Right renal pelvis (tissue), 4 donors: ENCODE results near the gene RXFP4. TPM values are rescaled to one million over a fixed set of nuclear protein-coding genes. Genes with fewer than 3 reads are reported as not detected.
"Not testable (repeated sequence)": the region's sequence is repeated elsewhere in the genome, so short reads cannot be mapped to it uniquely, and the experiment has no call there.

Experiments
- DNase-seq, 4 donors: peaks; one replicate each; pipeline ENCODE4 v3.0.0-alpha.2; 2013; ENCODE audit warnings: low read depth in 4 of 4, low spot score in 3 of 4, missing footprints in 1 of 4
- polyA plus RNA-seq, 4 donors: library from polyadenylated mRNA; unstranded; fragments of 120-200 nt; gene quantifications; one replicate each; pipeline ENCODE4 v1.2.1, GENCODE V29; 2013; ENCODE audit not compliant: insufficient read length in 4 of 4

The RXFP4 gene
- polyA plus RNA-seq, 4 donors, result 0.21 to 0.32 (median 0.23) TPM

DNA sequence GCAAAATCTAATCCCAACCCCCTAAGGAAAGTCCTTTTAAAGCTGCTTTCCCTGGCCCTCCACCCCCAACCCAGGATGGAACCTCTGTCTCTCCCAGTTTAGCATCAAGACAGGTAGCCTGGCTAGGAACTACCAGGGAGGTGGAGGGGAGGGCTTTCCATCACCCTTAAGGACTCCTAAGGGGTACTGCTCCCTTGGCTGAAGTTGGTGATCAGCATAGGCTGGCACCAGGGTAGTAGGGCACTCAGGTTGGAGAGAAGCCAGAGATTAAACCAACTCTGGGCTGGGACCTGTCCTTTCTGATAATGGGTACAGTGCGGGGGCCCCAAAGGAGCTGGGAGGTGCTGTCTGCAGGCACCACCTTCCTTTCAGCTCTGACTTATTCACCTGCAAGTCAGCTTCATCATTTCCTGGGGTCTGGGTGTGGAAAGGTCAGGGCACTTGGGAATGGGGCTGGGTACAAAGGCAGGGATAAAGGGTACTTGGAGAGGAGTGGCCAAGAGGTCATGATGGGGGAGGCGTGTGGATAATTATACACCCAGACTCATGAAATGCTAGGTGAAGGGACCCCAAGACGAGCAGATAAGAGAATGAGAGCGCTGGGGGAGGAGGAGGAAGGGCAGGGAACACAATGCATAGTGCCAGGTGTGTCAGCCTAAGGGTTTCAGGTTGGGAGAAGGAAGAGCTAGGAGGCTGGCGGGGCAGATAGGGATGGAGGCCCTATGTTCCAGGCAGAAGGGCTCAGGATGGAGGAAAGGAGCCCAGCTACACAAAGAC lies 35.7 kb downstream of the RXFP4 start:
- no peak for DNase-seq

GRCh38 chr1:155977690-155978324 lies 36.4 kb downstream of the RXFP4 start:
- DNase-seq, result no peak

- DNase-seq, result no peak
Observed at GRCh38 chr1:155978325-155978972, 37.0 kb downstream of the RXFP4 start, which contains the start of gene ARHGEF2. Gene ARHGEF2, minus strand, starts transcription at chr1:155978547. Its CDS starts 120 bp downstream, at chr1:155978427.

DNA sequence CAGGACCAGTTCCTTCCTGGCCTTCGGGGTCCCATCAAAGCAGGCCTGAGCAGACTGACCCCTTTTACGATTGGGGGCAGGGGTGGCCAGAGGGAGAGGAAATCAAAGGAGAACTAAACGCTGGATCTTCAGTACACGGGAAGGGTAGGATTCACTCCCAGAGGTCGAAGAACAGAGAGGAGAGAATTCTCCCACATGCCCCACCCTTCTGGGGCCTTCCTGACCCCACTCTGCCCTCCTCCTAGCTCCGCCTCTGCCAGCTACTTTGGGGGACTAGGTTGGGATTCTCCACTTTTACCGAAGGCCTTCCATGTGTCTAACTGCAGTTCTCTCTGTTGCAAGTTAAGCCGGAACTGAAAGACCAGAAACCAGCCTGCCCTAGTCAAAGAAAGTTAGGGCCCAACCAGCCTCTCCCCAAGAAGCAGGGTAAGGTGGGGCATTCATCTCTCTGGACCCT lies 37.6 kb downstream of the RXFP4 start:
- DNase-seq, result no peak

- no peak for DNase-seq
Observed at GRCh38 chr1:155979597-155980343, 38.3 kb downstream of the RXFP4 start.

- DNase-seq, result no peak
Observed at GRCh38 chr1:155981266-155982088, 40.0 kb downstream of the RXFP4 start.

DNA sequence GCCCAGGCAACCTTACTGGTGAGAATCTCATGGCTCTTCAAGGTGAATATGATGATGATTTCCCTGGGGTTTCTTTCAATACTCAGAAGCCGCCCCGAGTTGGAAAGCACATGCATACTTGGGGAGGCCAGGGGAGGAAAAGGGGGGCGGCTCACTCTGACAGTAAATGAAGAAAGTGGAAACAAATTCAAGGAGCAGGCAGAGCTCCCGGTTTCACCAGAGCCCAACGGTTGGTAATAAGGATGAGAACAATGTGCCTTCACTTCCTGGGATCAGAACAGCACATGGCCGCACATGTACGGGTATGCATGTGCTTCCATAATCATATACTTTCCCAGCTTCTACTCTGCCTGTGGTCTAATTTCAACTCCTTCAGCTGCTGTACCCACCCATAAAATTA lies 40.7 kb downstream of the RXFP4 start:
- no peak for DNase-seq

DNA sequence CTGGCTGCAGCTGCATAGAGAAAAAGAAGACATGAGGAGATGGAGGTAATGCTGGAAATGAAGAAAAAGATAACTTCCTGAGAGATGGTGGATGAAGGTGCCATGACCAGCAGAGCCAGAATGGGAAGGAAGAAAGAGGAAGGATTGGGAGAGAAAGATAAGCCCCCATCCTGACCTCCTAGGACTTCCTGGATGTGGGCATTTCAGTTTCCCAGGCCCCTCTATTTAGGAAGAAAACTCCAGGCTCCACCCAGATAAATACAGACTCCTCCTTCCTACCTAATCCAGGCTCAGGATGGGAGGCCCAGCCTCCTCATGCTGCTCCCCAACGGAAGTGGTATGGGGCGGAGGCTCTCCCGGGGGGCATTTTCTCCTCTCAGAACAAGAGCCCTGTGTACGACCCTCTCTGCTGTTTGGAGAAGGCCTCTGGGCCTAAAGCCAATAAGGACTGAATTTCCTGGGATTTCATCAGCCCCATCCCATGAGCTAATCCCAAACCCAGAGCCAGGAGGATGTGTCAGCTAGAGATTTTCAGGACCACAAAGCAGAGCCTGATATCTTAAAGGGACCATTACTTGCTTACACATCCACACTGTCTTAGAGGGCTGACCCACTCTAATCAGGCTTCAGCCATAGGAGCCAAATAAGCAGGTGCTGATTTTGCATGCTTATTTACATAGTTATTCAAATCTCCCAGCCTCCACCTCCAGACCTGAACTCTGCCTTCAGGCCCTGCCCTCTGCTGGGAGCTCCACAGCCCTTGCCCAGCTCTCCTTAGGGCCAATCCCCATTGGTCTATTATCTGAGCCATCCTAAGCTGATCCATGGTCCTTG lies 42.0 kb downstream of the RXFP4 start:
- DNase-seq, result no peak

- no peak for DNase-seq
Observed at GRCh38 chr1:155984341-155984740, 42.9 kb downstream of the RXFP4 start.

GRCh38 chr1:155984903-155985645 lies 43.6 kb downstream of the RXFP4 start:
- DNase-seq, result not testable (repeated sequence)

DNA sequence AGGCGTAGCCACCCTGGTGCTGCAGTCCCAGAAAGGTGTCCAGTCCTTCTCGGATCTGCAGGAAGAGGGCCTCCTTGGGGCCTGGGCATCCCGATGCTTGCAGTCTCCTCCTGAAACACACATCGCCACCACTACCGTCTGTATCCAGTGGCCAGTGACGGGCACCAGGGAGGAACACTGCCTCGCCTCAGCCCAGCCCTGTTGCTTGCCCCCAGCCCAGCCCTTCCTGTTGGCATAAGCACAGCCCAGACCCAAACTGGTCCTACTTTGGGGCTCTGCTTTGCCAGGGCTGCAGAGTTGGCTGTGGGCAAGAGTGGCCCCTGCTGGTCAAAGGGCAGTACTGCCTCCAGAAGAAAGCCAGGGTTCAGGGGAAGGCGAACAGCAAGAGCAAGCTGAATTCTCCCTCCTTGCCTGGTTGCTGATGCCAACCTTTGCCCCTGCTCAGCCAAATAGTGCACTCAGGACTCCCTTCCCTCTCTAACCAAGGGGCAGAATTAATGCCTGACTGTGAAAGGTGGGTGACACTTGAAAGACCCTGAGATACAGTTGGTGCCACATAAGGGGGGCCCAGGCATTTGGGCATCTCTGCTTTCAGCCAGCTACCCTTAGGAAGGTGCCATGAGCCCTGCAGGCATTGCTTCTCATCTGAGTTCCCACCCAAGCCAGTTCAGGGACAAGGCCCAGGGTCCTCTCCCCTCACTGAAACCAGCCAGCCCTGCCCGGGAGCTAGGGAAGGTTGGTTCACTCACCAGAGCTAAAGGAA lies 48.0 kb downstream of the RXFP4 start:
- no peak for DNase-seq

DNA sequence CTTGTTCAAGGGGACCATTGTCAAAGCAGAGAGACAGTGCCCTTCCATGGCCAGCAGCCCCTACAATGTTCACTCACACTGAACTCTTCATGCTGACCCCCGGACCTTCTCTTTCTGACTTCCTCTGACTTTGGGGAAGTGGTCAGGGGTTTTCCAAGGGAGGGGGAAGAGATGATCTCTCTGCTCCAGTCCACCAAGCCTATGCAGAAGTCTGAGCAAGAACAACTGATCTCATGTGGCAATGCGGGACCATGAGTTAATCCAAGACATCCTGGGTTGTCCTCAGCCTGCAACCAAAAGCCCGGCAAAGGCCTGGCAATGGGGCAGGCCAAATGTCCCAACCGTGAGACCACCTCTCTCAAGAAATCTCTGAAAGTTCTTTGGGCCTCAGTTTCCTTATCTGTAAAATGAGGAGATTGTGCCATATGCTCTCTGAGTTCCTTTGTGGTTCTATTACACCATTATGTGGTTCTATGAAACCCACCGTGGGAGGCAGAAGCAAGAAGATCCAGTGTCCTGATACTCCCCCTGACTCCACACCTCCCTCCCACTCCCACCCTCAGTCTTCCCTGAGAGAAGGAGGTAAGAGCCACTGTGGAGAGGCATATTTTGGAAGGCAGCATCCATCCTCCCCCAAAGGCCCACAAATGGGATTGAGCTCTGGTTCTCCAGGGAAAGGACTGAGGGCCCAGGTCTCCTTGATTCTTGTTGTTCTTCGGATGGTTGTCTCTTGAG lies 48.7 kb downstream of the RXFP4 start:
- no peak for DNase-seq

Other genes starting within 250 kb of the RXFP4 start
- gene GON4L, start 84.4 kb upstream of the RXFP4 start, polyA plus RNA-seq, result 10 to 100 TPM; 39.1 to 48.6 (median 44.8) TPM
- 10 to 100 TPM; 20.6 to 24.2 (median 21.9) TPM for gene SYT11, start 82.1 kb upstream of the RXFP4 start, polyA plus RNA-seq
- gene RIT1, start 30.3 kb upstream of the RXFP4 start, polyA plus RNA-seq, result 10 to 100 TPM; 45.4 to 52.7 (median 49.2) TPM
- 10 to 100 TPM; 48.7 to 61.0 (median 50.7) TPM for gene KHDC4, start 7.2 kb upstream of the RXFP4 start, polyA plus RNA-seq
- gene ARHGEF2, start 36.9 kb downstream of the RXFP4 start, polyA plus RNA-seq, result 10 to 100 TPM; 75.9 to 86.8 (median 80.2) TPM
- 100 to 1,000 TPM; 388 to 421 (median 420) TPM for gene SSR2, start 79.3 kb downstream of the RXFP4 start, polyA plus RNA-seq
- 10 to 100 TPM; 48.6 to 56.0 (median 52.2) TPM for gene UBQLN4, start 112.2 kb downstream of the RXFP4 start, polyA plus RNA-seq
- gene LAMTOR2, start 113.1 kb downstream of the RXFP4 start, polyA plus RNA-seq, result 10 to 100 TPM; 50.1 to 69.4 (median 54.7) TPM
- 10 to 100 TPM; 51.6 to 65.8 (median 57.7) TPM for gene RAB25, start 119.5 kb downstream of the RXFP4 start, polyA plus RNA-seq
- 10 to 100 TPM; 42.9 to 50.2 (median 46.4) TPM for gene MEX3A, start 140.8 kb downstream of the RXFP4 start, polyA plus RNA-seq
- 100 to 1,000 TPM in 1 of 4 donors, 10 to 100 TPM in 3; 78.9 to 123 (median 90.4) TPM for gene LMNA, start 173.1 kb downstream of the RXFP4 start, polyA plus RNA-seq
- 10 to 100 TPM; 18.2 to 27.1 (median 21.5) TPM for gene SEMA4A, start 211.9 kb downstream of the RXFP4 start, polyA plus RNA-seq